ENCODE data around the gene MAP7D2. TPM values are rescaled to one million over a fixed set of nuclear protein-coding genes. Genes with fewer than 3 reads are reported as not detected.

The MAP7D2 gene
- total RNA-seq, 1 donor from 2014 or later = 32.8 TPM

GRCh38 chrX:19968276-19968675 lies 148.4 kb downstream of the MAP7D2 start:
- no peak for DNase-seq (ENCODE audit: low read depth)

GRCh38 chrX:19966056-19966455 lies 150.7 kb downstream of the MAP7D2 start:
- DNase-seq (ENCODE audit: low read depth) = no peak

- no peak for DNase-seq (ENCODE audit: low read depth)
These were observed 152.5 kb downstream of the MAP7D2 start for GRCh38 chrX:19964017-19964710.

GRCh38 chrX:19960913-19961312 lies 155.8 kb downstream of the MAP7D2 start:
- no peak for DNase-seq (ENCODE audit: low read depth)

GRCh38 chrX:19958552-19959486 lies 157.9 kb downstream of the MAP7D2 start:
- peak; percentile 2 for DNase-seq (ENCODE audit: low read depth)

- no peak for DNase-seq (ENCODE audit: low read depth)
These were observed 159.8 kb downstream of the MAP7D2 start for GRCh38 chrX:19956923-19957322.

Other genes starting within 250 kb of the MAP7D2 start
- gene SH3KBP1, start 229.3 kb downstream of the MAP7D2 start, total RNA-seq = 11.8 and 37.9 TPM in 2 replicates
- 6.3 and 20.7 TPM in 2 replicates for gene BCLAF3, start 125.8 kb downstream of the MAP7D2 start, total RNA-seq
- 32.0 and 62.6 TPM in 2 replicates for gene EIF1AX, start 24.9 kb upstream of the MAP7D2 start, total RNA-seq
- 55.4 and 65.7 TPM in 2 replicates for gene RPS6KA3, start 150.0 kb upstream of the MAP7D2 start, total RNA-seq

All from renal cortical epithelial cell (primary cell).